GM12864 (cell line): Measurements from ENCODE around the gene OR6K2.

Source experiments
- DNase-seq: peaks from one replicate; pipeline ENCODE4 v3.0.0-alpha.2; 2011; ENCODE audit warnings: low read depth
- H3K4me3 ChIP-seq: 2 replicates; pipeline ENCODE4 v1.5.1; 2011; ENCODE audit warnings: mild to moderate bottlenecking, low read depth, low read length, control low read depth
- TF ChIP-seq, protein P1 (sequence below): IDR thresholded peaks from 2 replicates; pipeline ENCODE4 v1.5.1; 2011; ENCODE audit warnings: low read depth, mild to moderate bottlenecking, moderate library complexity, low read length, control low read depth, inconsistent platforms; ENCODE audit errors: missing control alignments

OR6K2 gene

DNA sequence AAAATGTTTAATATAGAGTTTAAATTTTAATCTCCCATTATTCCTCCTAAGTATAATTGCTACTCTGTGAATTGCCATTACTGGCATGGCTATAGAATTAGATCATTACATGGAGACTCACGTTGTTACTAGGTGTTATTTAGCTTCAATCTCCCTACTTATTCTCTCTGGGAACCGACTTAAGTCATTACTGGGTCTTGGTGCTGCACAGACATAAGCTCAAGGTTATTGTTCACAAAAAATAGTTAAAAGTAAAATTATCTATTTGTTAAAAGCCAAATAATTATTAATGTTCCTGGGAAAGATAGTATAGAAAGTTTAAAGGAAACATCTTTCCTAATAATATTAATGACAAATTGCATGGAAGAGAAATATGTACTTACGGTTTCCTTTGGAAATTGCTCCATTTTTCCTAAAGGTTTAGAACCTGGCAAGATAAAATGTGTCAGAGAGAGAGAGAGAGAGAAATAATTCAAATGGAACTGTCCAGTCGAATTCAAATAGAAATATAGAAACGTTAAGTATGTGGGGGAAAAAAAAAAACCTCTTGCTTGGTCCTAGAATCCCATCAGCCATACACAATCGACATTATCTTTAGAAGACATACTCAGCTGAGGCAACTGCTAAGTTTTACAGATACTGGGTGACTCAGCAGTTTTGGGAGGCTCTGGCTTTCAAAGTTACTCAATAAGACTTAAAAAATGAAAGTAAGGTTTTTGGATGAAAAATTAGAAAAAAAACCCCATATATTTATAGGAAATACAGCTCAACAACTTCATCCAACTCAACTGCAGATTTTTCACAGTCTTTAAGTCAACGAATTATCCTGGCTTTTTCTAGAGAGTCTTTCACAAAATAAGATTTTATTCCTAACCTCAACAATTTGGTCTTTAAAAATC lies 14.1 kb downstream of the OR6K2 start, which contains the start of gene SPTA1:
TSS of gene SPTA1 (minus strand) at position 605 of the 899 bp plus-strand sequence. CDS start at position 407, 198 bp downstream.
- TF ChIP-seq, protein P1, sequence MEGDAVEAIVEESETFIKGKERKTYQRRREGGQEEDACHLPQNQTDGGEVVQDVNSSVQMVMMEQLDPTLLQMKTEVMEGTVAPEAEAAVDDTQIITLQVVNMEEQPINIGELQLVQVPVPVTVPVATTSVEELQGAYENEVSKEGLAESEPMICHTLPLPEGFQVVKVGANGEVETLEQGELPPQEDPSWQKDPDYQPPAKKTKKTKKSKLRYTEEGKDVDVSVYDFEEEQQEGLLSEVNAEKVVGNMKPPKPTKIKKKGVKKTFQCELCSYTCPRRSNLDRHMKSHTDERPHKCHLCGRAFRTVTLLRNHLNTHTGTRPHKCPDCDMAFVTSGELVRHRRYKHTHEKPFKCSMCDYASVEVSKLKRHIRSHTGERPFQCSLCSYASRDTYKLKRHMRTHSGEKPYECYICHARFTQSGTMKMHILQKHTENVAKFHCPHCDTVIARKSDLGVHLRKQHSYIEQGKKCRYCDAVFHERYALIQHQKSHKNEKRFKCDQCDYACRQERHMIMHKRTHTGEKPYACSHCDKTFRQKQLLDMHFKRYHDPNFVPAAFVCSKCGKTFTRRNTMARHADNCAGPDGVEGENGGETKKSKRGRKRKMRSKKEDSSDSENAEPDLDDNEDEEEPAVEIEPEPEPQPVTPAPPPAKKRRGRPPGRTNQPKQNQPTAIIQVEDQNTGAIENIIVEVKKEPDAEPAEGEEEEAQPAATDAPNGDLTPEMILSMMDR, result no peak
- DNase-seq, result no peak

GRCh38 chr1:158685085-158685484 lies 15.4 kb downstream of the OR6K2 start:
- DNase-seq, result no peak
- H3K4me3 ChIP-seq, result no peak overlapping the region
- TF ChIP-seq, protein P1, result no peak

More for the DNA sequence above, 14.1 kb downstream of the OR6K2 start, which contains the start of gene SPTA1:
- H3K4me3 ChIP-seq, result no peak within 1 kb of the TSS

- DNase-seq, result no peak
- no peak overlapping the region for H3K4me3 ChIP-seq
- TF ChIP-seq, protein P1, result no peak
Measured at GRCh38 chr1:158681606-158682005, 18.8 kb downstream of the OR6K2 start.

DNA sequence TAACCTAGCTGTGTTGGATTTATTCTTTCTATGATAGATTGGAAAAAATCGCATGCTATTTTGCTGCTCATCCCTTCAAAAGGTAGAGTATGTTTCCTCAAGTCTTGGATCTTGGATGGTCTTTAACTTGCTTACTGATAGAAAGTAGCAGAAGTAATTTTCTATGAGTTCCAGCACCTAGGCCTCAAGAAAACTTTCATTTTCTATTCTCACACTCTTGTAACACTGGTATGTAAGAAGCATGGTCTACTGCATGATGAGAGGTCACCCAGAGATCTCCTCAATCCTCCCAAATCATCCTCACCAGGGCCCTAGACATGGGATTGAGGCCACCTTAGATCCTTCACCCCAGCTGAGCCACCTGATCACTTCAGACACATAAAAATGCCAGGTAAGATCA lies 21.2 kb downstream of the OR6K2 start:
- TF ChIP-seq, protein P1, result no peak
- H3K4me3 ChIP-seq, result no peak overlapping the region
- no peak for DNase-seq

GRCh38 chr1:158675563-158676323 lies 24.7 kb downstream of the OR6K2 start:
- no peak overlapping the region for H3K4me3 ChIP-seq
- TF ChIP-seq, protein P1, result no peak

GRCh38 chr1:158674302-158674701 lies 26.1 kb downstream of the OR6K2 start:
- DNase-seq, result no peak
- TF ChIP-seq, protein P1, result no peak
- no peak overlapping the region for H3K4me3 ChIP-seq

More at GRCh38 chr1:158675563-158676323, 24.7 kb downstream of the OR6K2 start:
- no peak for DNase-seq
